Adrenal gland (tissue), 12 donors: ENCODE measurements around the gene OR12D1. TPM values are rescaled to one million over a fixed set of nuclear protein-coding genes. Genes with fewer than 3 reads are reported as not detected.

Experiments
- DNase-seq, 7 donors: peaks; one replicate each; pipeline ENCODE4 v3.0.0-alpha.2; 2019 to 2020
- H3K27ac ChIP-seq, 5 donors: fragments of 200-600 bp; sonication (generic) in 4 of 5; 1 replicate in 3 of 5; 2 replicates in 2 of 5; pipeline versions ENCODE4 v1.5.1 to v1.8.0; 2016 to 2020; ENCODE audit warnings: mild to moderate bottlenecking in 1 of 5
- H3K27me3 ChIP-seq: fragments of 200-600 bp; 2 replicates; pipeline ENCODE4 v1.8.0; 2021
- H3K36me3 ChIP-seq, 2 donors: fragments of 200-600 bp; replicated peaks in 1 of 2; 1 replicate in 1 of 2; 2 replicates in 1 of 2; pipeline versions ENCODE4 v1.5.1 to v1.8.0; 2018 to 2022
- H3K4me1 ChIP-seq, 2 donors: fragments of 200-600 bp; replicated peaks in 1 of 2; 1 replicate in 1 of 2; 2 replicates in 1 of 2; pipeline versions ENCODE4 v1.5.1 to v1.8.0; 2018 to 2021
- H3K4me3 ChIP-seq, 4 donors: fragments of 200-600 bp; sonication (generic) in 3 of 4; one replicate each; pipeline ENCODE4 v1.5.1; 2016 to 2018
- H3K9me3 ChIP-seq, 3 donors: fragments of 200-600 bp; sonication (generic) in 1 of 3; replicated peaks in 1 of 3; 1 replicate in 2 of 3; 2 replicates in 1 of 3; pipeline versions ENCODE4 v1.5.1 to v1.8.0; 2016 to 2021
- CTCF ChIP-seq, 6 experiments: fragments of 450-650 bp in 4 of 6; fragments of 200-600 bp in 2 of 6; sonication (generic) in 1 of 6; IDR thresholded peaks; 1 replicate in 5 of 6; 2 replicates in 1 of 6; pipeline versions ENCODE4 v1.5.1 to v1.8.0; 2016 to 2021; ENCODE audit warnings: antibody characterized with exemption in 6 of 6, mild to moderate bottlenecking in 2 of 6, moderate library complexity in 1 of 6
- POLR2A ChIP-seq, 2 donors: fragments of 450-650 bp; IDR thresholded peaks; one replicate each; pipeline ENCODE4 v1.6.1; 2017; ENCODE audit warnings: antibody characterized with exemption in 2 of 2, mild to moderate bottlenecking in 2 of 2, moderate library complexity in 1 of 2
- WGBS, 4 donors: extraction: QIAGEN DNeasy Blood & Tissue Kit in 2 of 4; methylation state at CpG; one replicate each; pipeline versions ENCODE4 v1.1.5 to v1.1.7; 2013 to 2017; 5-methylcytosine and 5-hydroxymethylcytosine counted together
- intact Hi-C, 2 donors: fragments of 100-400 bp; cut with DNase I; formaldehyde crosslinking; loops; one replicate each; pipeline versions ENCODE4 v1.14.1 to v1.15.0; 2022 to 2023
- polyA plus RNA-seq, 3 donors: library from polyadenylated mRNA; stranded (reverse); fragments of 200-250 nt in 2 of 3; fragments of 350-450 nt in 1 of 3; fragmentation: Illumina TruSeq in 1 of 3; extraction: RNeasy Lipid Tissue Mini Kit (QIAGEN cat#74804) in 1 of 3; gene quantifications; one replicate each; pipeline ENCODE4 v1.2.3, GENCODE V29; 2013 to 2014
- total RNA-seq, 9 donors: library from RNA; depleted of rRNA in 4 of 9; stranded (reverse); fragments of >200 nt in 4 of 9; fragments of 120-200 nt in 1 of 9; fragmentation: NEBNext Ultra II Directional in 1 of 9; extraction: Animal tissue kit (Norgen Biotek cat#: 25700) in 1 of 9; gene quantifications; one replicate each; pipeline versions ENCODE4 v1.1.0 to v1.2.4, GENCODE V29; 2013 to 2023
- donor health status: healthy with polysubstance abuse.
- donor health status: Bipolar disorder and iron deficiency.
- donor health status: DM: yes; HTN: yes; CAD: no.
- donor health status: DM: no; HTN: no; CAD: no.
- donor health status: DM: no; HTN: no; CAD: no.
- donor health status: DM: yes; HTN: yes; CAD: no.

OR12D1 gene
- total and polyA plus RNA-seq, 12 donors = not detected

DNA sequence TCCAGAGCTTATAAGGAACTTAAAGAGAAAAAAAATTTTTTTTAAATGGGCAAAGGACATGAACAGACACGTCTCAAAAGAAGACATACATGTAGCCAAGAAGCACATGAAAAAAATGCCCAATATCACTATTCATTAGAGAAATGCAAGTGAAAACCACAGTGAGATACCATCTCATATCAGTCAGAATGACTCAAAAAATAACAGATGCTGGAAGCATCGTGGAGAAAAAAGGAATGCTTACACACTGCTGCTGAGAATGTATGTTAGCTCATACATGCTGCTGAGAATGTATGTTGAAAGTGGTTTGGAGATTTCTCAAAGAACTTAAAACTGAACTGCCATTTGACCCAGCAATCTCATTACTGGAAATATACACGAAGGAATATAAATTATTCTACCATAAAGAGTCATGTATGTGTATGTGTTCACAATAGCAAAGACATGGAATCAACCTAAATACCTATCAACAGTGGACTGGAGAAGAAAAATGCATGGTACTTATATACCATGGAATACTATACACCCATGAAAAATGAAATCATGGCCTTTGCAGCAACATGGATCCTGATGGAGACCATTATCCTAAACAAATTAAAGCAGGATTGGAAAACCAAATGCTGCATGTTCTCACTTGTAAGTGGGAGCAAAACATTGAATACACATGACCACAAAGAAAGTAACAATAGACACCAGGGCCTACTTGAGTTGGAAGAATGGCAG lies 36.9 kb downstream of the OR12D1 start:
- 63 to 77% (median 71%) methylated on average over 3 of the region's 3 CpGs for WGBS, 4 donors
- no peaks in the 10 kb centered on the region for H3K4me1 ChIP-seq
- no peak overlapping the region for H3K27ac ChIP-seq
- no peak for TF ChIP-seq POLR2A (IDR thresholded peaks at IDR 0.05)
- no peak for TF ChIP-seq CTCF (IDR thresholded peaks at IDR 0.05)
- intact Hi-C loops = no loop called here
- H3K36me3 ChIP-seq = no peaks in the 10 kb centered on the region
- no peak overlapping the region for H3K4me3 ChIP-seq
- H3K27me3 ChIP-seq = peaks cover 4% of the 10 kb centered on the region
- DNase-seq = no peak
- no peaks in the 10 kb centered on the region for H3K9me3 ChIP-seq

GRCh38 chr6:29456971-29457370 lies 42.2 kb downstream of the OR12D1 start, which contains the start of the genes OR11A1 and OR2H1:
Gene OR11A1, minus strand, starts transcription at chr6:29457071. Its CDS starts 29,430 bp downstream, at chr6:29427641.
Gene OR2H1, plus strand, starts transcription at chr6:29457155. Its CDS starts 4,615 bp downstream, at chr6:29461770.
- intact Hi-C loops = no loop called here

GRCh38 chr6:29461021-29461814 lies 46.5 kb downstream of the OR12D1 start:
- no peak overlapping the region for H3K27ac ChIP-seq
- no peak for DNase-seq
- TF ChIP-seq POLR2A (IDR thresholded peaks at IDR 0.05) (no peak), CTCF (IDR thresholded peaks at IDR 0.05) (no peak)
- intact Hi-C loops = no loop called here
- H3K27me3 ChIP-seq = no peaks in the 10 kb centered on the region
- no peaks in the 10 kb centered on the region for H3K36me3 ChIP-seq
- H3K4me1 ChIP-seq = no peaks in the 10 kb centered on the region
- 77 to 88% (median 86%) methylated on average over 5 of the region's 5 CpGs for WGBS, 4 donors
- H3K9me3 ChIP-seq = no peaks in the 10 kb centered on the region
- no peak overlapping the region for H3K4me3 ChIP-seq

More at GRCh38 chr6:29456971-29457370, 42.2 kb downstream of the OR12D1 start, which contains the start of the genes OR11A1 and OR2H1:
- DNase-seq = no peak
- H3K27me3 ChIP-seq = no peaks in the 10 kb centered on the region
- no peak within 1 kb of the TSS for H3K4me3 ChIP-seq
- 46 to 60% (median 54%) methylated on average over 2 of the region's 2 CpGs for WGBS, 4 donors
- no peak for TF ChIP-seq POLR2A (IDR thresholded peaks at IDR 0.05)
- no peak for TF ChIP-seq CTCF (IDR thresholded peaks at IDR 0.05)
- H3K4me1 ChIP-seq = no peaks in the 10 kb centered on the region
- H3K36me3 ChIP-seq = no peaks in the 10 kb centered on the region
- no peaks in the 10 kb centered on the region for H3K9me3 ChIP-seq
- H3K27ac ChIP-seq = no peak within 1 kb of the TSS

GRCh38 chr6:29462022-29462421 lies 47.3 kb downstream of the OR12D1 start:
- Histone ChIP-seq H3K9me3 (no peaks in the 10 kb centered on the region), H3K36me3 (no peaks in the 10 kb centered on the region), H3K4me1 (no peaks in the 10 kb centered on the region), H3K27ac (no peak overlapping the region), H3K27me3 (no peaks in the 10 kb centered on the region), H3K4me3 (no peak overlapping the region)
- intact Hi-C loops = no loop called here
- no peak for TF ChIP-seq POLR2A (IDR thresholded peaks at IDR 0.05)
- DNase-seq = no peak
- WGBS, 4 donors = 76 to 87% (median 84%) methylated on average over 6 of the region's 6 CpGs
